ENCODE data around the gene ADAT3.

Gene ADAT3

DNA sequence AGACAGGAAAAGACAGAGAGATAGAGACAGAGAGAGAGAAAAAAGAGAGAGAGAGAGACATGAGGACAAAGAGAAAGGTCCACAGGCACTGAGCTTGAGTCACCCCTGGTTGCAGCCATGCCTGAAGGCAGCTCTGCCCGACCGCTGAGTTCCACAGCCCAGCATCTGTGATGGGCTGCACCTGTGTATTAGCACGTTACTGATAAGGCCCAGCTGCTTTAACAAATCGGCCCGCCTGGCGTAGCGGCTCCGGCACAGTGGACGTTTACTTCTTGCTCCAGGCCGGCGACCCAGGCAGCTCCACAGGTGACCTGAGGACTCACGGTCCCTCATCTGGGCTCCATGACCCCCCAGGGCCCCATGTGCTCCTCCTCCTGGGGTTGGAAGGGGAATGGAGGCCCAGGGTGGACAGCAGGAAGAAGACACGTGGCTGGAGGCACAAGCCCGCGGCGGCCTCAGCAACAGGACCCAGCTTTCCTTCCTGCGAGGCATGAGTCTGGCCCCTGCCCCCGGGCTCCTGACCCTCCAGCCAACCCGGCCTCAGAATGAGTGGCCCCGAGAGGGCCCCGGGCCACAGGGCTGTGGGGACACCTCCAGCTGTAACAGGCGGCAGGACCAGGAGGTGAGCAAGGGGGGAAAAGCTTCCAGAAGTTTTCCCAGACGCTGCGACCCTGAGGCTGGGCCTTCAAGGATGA is 31.9 kb downstream of the ADAT3 start:
- no peak for DNase-seq

DNA sequence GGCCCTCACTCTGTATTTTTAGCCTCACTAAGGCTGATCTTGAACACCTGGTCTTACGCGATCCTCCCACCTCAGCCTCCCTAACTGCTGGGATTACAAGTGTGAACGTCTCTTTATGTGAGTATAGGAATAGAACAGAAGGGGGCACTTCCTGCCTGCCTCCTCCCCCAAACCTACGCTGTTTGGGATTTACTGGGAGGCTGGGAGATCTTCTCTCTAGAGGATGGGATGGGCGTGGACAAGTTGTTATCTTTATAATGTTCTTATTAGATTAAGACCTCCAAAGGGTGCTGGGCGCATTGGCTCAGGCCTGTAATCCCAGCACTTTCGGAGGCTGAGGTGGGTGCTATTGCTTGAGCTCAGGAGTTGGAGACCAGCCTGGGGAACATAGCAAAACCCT is 32.9 kb downstream of the ADAT3 start:
- DNase-seq: no peak

DNA sequence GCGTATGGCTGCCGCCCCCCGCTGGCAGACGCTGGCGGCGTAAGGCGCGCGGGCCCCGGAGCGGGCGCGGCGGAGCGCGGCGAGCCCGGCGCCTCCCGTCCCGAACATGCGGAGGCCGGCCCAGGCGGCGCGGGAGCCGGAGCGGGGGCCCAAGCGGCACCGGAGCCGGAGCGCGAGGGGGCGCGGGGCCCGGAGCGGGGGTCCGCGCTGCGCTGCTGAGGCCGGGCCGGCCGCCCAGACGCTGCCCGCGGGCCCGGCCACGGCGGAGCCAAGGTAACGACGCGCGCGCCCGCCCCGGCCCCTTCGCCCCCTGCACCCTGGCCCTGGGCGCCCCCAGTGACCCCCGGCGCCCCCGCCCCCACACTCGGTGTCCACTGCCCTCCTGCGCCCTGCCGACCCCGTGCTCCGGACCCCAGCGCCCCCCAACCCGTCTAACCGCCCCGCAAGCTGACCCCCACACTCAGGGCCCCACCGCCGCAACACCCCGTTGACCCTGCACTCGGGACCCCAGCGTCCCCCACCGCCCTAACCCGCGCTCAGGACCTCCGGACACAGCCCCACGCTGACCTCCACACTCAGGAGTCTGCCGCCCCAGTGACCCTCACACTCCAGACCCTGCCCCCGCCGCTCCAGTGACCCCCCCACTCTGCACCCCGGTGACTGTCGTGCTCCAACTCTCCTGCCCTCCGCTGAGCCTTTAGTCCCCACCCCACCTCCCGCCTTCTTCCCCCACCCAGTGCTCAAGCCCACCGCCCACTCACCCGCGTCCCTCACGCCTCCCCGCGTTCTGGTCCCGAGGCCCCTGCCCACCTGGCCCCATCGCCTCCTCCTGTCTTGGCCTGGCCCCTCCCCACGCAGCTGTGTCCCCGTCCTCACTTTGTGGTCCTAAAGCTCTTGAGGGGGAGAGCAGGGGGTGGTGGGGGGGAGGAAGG is 36.2 kb downstream of the ADAT3 start, which contains the start of gene CSNK1G2:
TSS of gene CSNK1G2 (plus strand) at position 27 of the 932 bp plus-strand sequence. CDS start 28,601 bp downstream, outside the sequence.
- DNase-seq: peak in 3 of 58 donors; percentile 43 to 52 (median 52)

DNA sequence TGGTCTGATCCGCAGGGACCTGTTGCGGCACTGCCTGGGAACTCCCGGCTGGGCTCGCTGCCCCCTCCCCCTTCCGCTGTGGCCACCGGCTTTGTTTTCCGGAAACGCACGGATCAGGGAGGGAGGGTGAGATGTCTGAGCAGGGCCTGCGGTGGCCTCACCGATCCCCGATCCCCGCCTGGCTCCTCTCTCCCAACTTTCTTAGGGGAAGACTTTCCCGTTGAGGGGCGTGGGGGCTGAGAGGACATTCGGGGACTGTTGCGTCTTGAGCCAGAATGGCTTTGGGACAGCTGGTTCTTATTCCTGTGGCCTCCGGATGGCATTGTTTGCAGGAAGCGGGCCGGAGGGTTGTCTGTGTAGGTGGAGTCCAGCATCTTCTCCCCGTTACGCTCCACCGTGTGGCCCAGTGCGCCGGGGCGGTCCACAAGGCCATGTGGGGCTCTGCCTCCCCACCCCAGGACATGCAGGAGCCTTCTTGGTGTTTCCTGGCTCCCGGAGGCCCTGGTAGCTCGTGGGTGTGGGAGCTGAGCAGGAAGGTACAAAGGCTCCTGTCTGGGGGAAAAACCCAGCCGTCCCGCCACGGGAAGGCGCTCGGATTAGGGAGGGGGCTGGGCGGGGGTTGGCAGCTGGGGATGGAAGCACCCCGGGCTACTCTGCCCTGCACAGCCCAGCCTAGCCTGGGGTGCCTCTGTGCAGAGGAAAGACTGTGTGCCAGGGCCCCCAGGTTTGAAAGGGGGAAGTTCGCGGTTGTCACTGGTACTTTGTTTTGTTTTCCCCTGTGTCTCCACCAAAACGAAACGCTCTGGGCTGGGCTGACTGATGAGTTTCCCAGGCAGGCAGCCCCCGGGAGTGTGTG is 37.1 kb downstream of the ADAT3 start:
- peak in 36 of 58 donors; percentile 19 to 77 (median 42) for DNase-seq

DNA sequence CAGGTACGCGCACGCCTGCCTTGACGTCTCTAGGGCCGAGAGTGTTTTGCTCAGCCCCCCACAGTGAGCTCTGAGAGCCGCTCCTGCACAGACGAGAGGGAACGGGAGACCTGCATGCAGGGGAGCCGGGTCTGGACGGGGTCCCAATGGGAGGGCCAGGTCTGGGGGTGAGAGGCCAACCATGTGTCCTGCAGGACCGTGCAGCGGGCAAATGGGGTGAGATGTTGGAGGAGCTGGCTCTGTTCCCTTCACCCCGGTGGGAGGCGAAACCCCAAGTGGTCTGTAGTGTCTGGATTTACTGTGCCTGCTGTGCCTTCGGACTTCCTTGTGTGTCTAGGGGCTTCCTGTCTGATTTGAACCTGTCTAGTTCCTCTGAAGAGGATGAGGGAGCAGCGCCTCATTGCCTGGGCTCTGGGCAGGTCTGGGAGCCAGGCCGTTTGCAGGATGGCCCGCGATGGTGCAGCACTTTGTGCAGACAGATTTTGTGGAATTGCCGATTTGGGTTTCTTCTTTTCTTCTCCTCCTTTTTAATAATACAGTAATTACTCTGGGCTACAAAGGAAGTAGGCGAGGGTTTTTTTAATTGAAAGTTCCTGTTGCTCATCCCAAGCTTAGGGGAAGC is 37.8 kb downstream of the ADAT3 start:
- DNase-seq: no peak

DNA sequence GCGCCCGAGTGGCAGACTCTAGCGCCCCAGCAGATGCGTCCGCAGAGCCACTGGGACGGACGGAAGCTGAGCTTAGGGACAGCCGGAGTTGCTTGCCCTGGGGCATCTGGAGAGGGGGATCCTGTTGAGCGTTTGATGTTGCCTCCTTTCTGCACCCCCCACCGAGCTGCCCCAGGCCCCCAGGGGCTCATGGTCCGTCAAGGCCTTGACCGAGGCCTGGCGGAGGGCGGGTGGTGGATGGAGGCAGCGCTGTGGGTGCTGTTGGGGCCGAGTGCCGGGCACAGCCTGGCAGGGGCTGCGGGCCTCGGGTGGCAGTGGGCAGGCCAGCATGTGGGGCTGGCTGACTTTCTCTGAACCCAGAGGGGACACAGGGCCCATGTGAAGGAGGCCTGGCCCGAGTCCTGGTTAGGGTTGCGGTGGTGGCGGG is 38.5 kb downstream of the ADAT3 start:
- no peak for DNase-seq

DNA sequence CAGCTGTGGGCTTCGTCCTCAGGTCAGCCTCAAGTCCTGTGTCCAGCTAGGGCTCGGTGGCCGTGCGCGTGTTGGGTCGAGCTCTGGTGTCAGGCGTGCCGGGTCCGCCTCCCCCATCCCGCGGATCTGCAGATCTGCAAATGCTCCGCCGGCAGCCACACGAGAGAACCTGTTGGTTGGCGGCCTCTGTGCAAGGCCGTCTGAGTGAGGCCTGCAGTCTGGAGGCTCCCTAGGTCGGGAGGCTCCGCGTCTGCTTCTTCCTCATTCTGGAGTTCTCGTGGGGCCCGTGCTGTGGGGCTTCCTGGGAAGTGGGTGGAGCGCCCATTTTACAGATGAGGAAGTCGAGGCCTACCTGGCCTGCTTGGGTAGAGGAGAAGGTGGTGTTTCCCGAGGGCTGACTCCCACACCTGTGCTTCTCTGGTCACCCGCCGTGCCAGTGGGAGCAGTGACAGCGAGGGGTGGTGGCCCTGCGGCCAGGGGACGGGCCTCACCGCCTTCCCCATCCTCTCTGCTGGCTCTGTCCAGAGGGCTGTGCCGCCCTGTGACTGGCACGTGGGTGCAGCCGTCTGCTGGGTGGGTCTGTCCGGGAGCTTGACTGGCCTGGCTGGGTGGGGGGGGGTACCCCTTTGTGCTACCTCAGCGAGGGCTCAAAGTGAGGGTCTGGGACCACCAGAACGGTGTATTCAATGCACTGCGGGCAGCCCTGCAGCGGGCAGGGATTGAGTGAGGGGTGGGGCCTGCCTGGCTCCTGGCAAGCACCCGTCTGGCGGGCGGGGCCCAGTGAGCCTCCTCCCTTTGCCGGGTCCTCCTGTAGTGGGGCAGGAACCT is 39.1 kb downstream of the ADAT3 start:
- DNase-seq: no peak

DNA sequence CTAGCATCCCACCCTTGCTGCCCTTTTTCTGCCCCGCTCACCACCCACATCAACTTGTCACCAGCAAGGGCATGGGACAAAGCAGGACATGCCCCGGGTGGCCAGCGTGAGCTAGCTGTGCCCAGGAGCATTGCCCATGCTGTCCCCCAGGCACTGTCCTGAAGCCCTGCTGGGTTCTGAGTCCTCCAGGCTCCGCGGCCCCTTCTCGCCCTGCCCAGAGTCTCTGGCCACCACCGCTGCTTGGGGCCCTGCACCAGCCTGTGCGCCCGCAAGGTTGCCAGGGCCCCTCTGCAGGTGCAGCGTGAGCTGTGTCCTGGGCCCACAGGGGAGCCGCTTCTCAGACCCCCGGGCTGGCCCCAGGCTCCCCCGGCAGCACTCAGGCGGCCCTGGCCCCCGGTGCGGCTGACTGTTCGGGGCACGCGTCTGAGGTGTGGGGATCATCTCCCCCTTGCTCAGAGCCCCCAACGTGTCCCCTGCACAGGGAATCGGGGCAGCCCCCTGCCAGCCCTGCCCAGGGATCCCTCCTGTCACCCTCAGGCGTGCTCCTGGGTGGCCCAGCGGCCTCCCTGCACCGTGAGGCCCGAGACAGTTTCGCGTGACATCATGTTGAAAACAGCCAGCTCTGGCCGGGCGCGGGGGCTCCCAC is 39.8 kb downstream of the ADAT3 start:
- DNase-seq: no peak

DNA sequence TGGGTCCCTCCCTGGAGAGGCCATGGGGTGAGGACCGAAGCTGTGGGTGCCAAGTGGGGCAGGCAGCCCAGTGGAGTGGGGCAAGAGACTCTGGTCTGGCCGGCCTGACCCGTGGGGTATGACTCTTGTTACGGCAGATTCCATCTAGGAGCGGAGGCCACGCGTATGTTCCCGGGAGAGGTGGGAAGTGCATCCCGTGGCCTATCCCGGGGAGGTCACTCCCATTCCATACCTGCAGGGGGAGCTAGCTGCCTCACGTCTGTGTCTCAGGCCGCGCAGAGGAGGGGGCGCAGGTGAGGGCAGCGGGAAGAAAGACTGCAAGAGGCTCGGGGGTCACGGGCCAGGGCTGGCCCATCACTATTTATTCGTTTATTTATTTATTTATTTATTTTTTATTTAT is 40.7 kb downstream of the ADAT3 start:
- peak in 4 of 58 donors; percentile 14 to 30 (median 18) for DNase-seq

DNA sequence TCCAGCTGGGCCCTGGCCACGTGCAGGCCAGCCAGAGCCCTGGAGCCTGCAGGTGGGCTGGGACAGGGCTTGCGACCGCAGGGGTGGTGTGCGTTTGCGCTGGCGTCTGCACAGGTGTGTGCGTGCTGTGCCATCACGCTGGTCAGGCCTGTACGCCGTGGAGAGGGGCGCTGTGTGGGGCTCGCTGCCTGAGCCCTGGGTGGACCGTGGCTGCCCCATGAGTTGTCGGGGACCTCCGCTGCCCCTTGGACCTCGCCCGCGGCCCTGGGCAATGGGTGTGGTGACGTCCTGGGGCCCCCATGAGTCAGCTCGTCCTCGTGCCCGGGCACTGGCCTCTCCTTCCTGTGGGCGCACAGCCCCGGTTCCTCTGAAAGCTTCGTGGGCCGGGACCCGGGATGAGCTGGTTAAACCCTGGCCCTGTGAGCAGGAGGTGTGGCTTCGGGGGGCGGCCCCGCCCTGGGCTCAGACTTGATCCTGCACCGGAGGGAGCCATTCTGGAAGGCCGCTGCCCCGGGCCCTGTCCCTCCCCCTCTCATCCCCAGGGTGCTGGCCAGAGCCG is 42.5 kb downstream of the ADAT3 start:
- no peak for DNase-seq

DNA sequence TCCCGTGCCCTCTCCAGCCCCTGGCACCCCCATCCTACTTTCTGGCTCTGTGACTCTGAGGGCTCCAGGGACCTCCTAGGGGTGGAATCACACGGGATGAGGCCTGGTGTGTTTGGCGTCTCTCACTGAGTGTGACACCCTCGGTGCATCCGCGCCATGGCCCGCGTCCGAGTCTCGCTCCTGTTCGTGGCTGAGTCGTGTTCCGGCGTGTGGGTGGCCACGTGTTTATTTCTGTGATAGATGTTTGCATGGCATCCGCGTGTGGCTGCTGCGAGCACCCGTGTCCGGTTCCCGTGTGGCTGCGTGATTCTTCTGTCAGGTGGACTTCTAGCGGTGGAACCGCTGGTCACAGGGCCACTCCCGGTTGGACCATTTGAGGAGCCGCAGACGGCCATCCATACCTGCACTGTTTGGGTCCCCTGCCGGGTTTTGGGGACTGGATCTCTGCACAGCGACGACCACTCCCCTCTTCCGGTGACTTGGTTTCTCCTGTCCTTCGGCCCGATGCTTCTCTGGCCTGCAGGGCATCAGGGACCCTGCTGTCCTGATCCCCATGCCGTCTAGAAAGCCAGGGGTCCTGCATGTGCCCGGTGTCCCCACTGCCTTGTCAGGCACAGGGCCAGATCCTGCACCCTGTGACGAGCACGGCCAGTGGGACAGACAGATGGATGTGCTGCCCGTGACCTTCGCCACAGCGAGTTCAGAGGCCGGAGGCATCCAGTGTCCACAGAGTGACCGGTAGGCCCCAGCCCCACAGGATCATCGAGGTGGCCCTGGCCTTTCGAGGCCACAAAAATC is 44.3 kb downstream of the ADAT3 start:
- DNase-seq: no peak

DNA sequence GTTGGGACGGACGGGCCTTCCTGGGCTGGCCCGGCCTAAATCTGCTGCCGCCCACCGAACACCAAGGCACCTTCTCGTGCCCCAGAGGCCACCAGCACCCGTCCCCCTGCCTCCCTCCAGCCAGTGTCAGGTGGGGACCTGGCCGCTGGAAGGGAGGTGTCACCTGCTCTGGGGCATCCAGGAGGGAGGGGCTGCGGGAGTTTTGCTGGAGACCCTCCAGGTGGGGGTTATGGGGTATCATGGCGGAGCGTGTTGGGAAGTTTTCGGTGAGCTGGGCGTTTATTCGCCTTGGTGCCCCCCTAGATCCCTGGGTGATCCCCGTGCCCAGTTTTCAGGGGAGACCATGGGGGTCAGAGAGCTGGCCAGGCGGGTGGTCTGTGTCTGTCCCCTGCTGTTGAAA is 45.4 kb downstream of the ADAT3 start:
- DNase-seq: no peak

DNA sequence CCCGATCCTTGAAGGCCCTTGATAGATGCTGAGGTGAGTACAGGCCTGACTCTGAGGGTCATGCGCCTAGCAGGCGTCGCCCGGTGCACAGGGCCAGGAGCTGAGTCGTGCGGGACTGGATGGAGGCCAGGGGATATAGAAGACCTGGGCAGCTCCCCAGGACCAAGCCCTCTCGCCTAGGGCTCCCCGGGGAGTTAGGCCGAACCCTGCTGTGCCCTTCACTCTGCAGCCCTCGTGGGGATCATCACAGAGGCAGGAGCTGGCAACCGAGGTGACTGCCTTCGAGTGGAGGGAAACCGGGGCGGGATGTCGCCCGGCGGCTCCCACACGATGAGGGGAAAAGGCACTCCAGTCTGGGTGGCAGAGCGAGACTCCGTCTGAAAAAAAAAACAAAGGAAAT is 47.4 kb downstream of the ADAT3 start:
- DNase-seq: no peak

DNA sequence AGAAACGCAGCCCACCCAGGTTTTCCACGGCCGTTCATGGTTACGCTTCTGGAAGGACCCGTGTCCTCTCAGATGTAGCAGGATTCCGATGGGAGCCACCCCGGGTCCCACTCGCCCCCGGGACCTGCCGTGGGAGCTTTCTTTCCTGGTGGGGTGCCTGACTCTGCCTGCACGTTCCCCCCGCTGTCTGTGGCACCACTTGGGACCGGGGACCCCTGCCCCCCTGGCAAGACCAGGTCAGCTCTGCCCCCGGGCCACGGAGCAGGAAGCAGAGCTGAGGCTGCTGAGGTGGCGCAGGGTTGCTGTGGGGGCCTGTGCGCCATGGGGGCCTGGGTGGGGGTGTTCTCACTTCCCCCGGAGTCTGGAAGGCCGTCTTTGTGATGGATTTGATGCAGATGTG is 47.8 kb downstream of the ADAT3 start:
- no peak for DNase-seq

DNA sequence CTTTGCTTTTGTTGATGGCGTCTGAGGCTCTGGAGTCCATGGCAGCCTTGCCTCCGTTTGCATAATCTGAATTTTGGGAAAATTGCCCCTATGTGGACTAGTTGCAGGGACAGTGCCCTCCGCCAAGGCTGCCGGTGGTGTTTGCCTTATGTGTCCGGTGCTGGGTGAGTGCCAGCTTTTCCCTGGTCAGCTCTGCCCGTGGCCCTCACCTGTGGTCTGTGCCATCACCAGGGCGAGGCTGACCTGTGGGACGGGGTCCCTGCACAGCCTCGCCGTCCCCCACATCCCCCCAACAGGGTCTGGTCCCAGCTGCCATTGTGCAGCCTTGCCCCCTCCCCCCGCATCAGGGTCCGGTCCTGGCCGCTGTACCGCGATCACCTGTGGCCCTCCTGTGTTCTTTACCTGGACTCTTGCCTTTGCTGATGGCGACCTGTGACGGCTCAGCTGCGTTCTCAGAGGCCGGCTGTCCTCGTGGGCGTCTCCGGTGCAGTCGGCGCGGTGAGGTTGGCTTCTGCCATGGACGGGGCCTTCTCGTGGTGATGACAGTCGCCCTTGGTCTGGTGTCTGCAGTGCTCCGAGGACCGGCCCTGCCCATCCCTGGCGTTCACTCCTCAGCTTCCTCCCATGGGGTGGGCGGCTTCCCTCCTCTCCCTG is 48.4 kb downstream of the ADAT3 start:
- DNase-seq: no peak

DNA sequence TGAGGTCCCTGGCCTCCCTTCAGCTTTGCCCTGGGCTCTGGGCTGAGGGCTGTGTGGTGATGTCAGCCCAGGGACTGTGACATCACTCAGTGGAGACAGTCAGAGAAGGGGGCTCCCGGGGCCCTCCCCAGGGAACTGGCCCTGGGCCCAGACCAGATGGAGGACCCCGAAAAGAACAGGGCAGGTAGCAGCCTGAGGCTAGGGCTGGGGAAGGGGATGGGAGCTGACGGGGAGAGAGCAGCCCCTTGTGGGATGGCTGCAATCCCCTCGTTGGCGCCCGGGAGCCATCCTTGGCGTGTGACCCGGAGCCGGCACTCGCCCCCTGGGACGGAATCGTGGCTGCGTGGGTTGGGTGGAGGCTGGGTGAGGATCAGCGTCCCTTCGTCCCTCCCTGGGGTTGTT is 49.3 kb downstream of the ADAT3 start:
- no peak for DNase-seq

All from anterior cingulate cortex (tissue), 58 donors.